Right ventricle myocardium inferior (tissue), 1 donor: ENCODE measurements around the gene INIP. TPM values are rescaled to one million over a fixed set of nuclear protein-coding genes. Genes with fewer than 3 reads are reported as not detected.
A peak's percentile ranks its signal among the peaks of the same experiment; 100 is the strongest.
"Not testable (repeated sequence)": the region's sequence is repeated elsewhere in the genome, so short reads cannot be mapped to it uniquely, and the experiment has no call there.

Experiments used
- ATAC-seq: fragments of 200-7000 bp; cut with Tn5 transposase; one replicate; pipeline ENCODE4 v1.9.1; 2020; ENCODE audit warnings: mild to moderate bottlenecking, moderate library complexity
- DNase-seq: peaks from one replicate; pipeline ENCODE4 v3.0.0; 2021; ENCODE audit errors: missing footprints
- intact Hi-C: fragments of 100-400 bp; cut with DNase I; formaldehyde crosslinking; loops from one replicate; pipeline ENCODE4 v1.11.0; 2022
- total RNA-seq: library from RNA; stranded (reverse); fragmentation: NEBNext Ultra II Directional; extraction: Animal tissue kit (Norgen Biotek cat#: 25700); gene quantifications from one replicate; pipeline ENCODE4 v1.2.1, GENCODE V29; 2021
- donor health status: DM: no; HTN: yes; CAD: no; lungs with severe emphysema.

INIP gene
- total RNA-seq, 1 donor from 2014 or later, result 17.0 TPM

DNA sequence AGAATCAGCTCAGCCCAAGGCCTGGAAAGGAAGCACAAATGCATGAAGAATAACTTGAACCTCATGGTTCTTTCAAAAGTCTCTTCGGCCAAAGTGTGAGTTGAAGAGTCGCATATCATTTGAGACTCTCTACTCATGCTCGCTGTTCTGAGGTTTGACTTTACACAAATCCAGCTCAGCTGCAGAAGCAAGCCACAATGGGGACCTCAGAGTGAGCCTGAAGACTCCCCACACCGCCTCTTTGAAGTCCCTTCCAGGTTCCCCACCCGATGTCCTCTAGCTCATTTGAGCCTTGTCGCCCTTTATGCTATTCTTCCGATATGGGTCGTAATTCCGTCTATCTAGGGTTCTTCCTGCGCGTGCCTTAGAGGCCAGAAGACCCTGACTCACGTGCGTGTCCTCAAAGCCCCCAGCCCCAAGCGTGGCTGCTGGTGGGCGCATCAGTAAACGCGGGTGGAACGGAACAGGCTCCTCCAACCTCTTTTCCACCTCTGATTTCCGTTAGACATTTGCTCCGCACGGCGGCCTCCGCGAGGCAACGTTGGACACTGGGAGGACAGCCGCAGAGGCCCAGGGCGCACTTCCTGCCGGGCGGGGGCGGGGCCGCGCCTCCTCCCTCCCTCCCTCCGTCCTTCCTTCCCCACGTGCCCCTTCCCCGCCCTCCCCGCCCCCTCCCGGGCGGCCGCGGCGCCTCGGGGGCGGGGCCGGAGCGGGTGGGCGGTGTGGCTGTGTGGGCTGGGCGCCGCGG, 32.3 kb upstream of the INIP start, which contains the start of gene SNX30:
Gene SNX30 (plus strand): TSS at position 745 of the 748 bp plus-strand sequence. CDS start 242 bp downstream, outside the sequence.
- intact Hi-C loops, result loop anchor here (2.0 kb wide), 1 partner anchor 31 kb away; the partner anchor contains the start of gene INIP
- peak; percentile 98 for ATAC-seq
- DNase-seq, result peak; percentile 96

DNA sequence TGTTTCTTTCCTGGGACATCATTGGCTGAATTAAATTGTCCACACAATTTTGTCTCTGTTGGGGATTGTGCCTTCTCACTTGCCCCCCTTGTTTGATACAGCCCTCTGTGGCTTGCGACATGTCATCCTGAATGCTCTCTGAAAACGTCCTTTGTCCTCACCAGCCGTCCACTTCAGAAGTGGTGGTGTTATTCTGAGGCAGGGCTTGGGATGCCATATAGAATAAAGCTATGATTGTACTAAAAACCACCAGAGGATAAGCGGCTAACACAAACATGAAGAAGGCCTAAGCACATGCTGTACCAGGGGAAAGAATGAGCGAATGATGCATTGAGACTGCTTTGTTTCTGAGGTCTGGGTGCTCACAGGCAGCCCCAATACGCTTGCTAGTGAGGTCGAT, 29.2 kb upstream of the INIP start:
- intact Hi-C loops, result no loop called here

DNA sequence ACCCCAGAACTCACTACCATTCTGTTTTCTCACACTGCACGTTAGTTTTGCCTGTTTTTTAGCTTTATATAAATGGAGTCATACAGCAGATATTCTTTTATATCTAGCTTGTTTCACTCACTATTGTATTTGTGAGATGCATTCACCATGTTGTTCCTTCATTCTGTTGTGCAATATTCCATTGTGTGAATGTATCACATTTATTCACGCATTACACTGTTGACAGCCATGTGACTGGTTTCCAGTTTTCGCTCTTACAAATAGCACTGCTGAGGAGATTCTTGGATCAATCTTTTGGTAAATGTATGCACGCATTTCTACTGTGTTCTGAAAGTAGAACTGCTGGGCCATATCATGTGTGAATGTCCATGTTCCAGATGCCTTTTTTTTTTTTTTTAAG, 26.3 kb upstream of the INIP start:
- DNase-seq (no peak), ATAC-seq (peak; percentile 67)
- intact Hi-C loops, result loop anchor here (2.0 kb wide), 1 partner anchor 79 kb away; no protein-coding TSS in a partner anchor

More for the DNA sequence above, 29.2 kb upstream of the INIP start:
- DNase-seq (no peak), ATAC-seq (no peak)

DNA sequence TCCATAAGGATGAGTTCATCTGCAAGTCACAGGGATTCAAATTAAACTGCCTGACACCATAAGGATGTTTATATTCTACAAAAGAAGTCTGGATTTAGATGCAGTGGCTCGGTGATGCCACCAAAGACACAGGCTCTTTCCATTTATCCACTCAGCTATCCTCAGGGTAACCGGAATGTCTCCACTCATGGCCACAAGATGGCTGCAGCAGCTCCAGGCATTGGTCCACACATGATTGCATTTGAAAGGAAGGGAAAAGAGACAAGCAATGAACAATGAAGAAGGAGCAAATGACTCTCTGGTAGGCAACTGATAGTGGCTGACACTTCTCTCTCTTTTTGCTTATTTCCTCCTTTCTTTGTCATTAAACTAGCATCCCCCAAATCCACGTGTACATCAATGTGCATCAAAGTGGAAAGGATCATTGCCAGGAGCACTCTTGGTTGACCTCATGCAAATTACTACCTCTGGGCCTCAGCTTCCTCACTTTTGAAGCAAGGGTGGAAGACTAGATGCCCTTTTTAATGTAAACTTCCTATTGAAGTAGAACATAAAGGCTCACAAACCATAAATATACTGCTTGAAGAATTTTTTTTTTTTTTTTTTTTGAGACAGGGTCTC, 25.4 kb upstream of the INIP start:
- ATAC-seq (no peak), DNase-seq (no peak)
- intact Hi-C loops, result no loop called here

DNA sequence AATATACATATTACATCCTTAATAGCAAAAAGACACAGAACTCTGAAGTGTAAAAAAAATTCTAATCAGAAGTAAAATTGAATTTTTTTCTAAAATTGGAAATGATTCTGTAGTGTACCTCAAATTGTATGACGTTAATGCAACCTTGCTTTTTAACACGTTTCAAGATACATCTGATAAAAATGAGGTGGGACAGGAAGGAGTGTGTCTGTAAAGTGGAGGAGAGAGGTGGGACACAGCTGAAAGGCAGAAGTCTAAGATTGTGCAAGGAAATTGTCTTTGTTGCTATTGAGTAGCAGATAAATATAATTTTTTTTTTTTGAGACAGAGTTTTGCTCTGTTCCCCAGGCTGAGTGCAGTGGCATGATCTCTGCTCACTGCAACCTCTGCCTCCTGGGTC, 17.0 kb upstream of the INIP start:
- no peak for DNase-seq
- intact Hi-C loops, result no loop called here
- no peak for ATAC-seq

DNA sequence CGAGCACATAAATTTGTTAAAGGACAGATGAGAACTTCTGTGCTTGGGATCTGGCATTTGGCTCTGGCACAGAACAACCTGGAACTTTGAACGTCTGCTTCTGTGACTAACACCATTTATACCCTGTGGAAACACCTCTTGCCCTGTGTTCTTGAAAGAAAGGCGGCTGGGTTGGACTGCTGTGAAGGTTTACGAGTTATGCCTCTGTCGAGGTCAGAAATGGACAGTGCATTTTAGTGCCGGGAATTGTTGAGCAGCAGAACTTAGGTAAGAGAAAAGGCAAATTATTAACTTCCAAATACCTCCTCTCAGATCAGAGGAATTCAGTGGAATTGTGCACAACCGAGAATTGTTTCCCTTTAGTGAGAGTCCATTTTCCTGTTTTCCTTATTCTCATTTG, 14.1 kb upstream of the INIP start:
- DNase-seq (no peak), ATAC-seq (no peak)
- intact Hi-C loops, result no loop called here

DNA sequence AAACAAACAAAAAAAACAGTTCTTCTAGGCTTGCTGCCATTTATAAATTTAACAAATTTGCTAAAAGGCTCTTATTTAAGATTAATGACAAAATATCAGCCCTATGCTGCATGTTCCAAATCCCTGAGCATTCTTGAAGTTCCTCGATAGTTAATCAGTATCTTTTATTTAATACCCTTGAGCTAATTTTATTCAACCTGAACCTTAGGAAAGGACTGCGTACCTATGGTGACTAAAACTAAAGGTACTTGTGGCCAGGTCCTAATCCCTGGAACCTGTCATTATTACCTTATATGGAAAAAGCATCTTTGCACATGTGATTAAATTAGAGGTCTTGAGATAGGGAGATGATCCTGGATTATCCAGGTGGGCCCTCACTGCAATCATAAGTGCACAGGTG, 10.5 kb upstream of the INIP start:
- DNase-seq (no peak), ATAC-seq (no peak)
- intact Hi-C loops, result no loop called here

DNA sequence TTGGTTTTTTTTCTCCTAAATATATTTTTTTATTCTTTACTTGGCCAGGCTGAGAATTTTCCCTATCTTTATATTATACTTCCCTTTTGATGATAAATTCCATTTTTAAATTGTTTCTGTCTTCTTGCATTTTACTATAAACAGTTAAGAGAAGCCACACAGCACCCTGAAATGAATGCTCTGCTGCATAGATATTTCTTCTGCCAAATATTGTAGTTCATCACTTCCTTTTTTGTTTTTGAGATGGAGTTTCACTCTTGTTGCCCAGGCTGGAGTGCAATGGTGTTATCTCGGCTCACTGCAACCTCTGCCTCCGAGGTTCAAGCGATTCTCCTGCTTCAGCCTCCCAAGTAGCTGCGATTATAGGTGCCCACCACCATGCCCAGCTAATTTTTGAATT, 8.5 kb upstream of the INIP start:
- ATAC-seq (no peak), DNase-seq (no peak)
- intact Hi-C loops, result no loop called here

DNA sequence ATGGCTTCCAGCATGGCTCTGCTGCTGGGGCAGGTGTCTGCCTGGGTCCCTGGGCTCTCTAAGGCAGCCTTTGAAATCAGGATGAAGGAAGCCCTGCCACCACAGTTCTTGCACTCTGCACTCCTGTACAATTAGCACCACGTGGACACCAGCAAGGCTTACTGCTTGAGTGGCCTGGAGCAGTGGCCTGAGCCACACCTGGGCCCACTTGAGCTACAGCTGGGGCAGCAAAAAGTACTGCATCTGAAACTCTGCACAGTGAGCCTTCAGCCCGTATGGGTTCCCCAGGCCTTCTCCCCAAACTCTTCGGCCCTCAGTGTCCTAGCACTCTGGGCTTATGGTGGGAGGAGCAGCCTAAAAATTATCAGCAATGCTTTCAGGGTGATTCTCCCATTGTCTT, 8.0 kb upstream of the INIP start:
- intact Hi-C loops, result no loop called here
- no peak for DNase-seq
- no peak for ATAC-seq

DNA sequence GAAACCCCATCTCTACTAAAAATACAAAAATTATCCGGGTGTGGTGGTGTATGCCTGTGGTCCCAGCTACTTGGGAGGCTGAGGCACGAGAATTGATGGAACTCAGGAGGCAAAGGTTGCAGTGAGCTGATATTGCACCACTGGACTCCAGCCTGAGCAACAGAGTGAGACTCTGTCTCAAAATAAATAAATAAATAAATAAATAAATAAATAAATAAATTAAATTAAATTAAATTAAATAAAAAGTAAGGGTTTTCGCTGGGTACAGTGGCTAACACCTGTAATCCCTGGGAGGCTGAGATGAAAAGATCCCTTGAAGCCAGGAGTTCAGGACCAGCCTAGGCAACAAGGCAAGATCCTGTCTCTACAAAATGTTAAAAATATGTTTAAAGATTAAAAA, 4.8 kb upstream of the INIP start:
- intact Hi-C loops, ATAC-seq, DNase-seq: not testable (repeated sequence)

DNA sequence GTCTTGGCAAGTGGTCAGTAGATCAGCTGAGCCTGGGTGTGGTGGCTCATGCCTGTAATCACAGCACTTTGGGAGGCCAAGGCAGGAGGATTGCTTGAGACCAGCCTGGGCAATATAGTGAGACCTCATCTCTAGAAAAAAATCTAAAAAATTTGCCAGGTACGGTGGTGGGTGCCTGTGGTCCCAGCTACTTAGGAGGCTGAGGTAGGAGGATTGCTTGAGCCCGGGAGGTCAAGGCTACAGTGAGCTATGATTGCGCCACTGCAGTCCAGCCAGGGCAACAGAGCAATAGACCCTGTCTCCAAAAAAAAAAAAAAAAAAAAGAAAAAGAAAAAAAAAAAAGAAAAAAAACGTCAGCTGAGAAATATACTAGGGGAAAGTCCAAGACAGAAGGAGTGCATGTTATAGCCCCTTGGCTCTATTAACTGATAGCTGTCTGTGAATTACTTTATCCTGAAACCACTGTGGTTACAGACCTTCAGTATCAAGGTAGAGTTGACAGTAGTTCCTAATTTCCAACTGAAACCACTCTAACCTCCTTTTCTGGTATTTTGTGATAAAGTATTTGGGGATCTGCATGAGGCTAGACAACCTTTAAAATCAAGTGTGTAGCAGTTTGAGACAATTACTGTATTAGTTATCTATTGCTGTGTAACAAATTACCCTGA, 2.3 kb upstream of the INIP start:
- intact Hi-C loops, result no loop called here
- DNase-seq (no peak), ATAC-seq (no peak)

DNA sequence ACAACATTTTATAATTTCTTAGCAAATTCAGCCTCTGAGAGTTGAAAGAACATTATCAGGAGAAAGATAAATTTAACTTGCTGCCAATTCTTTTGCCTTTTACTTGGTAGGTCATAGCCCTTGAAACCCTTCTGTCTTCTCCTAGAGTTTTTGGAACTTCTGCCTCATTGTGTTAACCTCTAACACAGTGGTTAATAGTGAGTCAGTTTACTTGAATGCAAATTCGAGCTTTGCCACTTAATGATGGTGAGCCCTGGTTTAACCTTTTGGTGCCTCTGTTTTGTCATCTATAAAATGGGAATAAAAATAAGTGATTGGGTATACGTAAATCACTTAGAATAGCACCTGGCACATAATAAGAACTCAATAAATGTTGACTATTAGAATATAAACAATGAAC, 1.8 kb upstream of the INIP start:
- intact Hi-C loops, result loop anchor here (2.0 to 10.0 kb wide), 4 partner anchors 31 to 625 kb away; partner anchors contain the start of gene SNX30
- ATAC-seq, result no peak
- DNase-seq, result no peak

DNA sequence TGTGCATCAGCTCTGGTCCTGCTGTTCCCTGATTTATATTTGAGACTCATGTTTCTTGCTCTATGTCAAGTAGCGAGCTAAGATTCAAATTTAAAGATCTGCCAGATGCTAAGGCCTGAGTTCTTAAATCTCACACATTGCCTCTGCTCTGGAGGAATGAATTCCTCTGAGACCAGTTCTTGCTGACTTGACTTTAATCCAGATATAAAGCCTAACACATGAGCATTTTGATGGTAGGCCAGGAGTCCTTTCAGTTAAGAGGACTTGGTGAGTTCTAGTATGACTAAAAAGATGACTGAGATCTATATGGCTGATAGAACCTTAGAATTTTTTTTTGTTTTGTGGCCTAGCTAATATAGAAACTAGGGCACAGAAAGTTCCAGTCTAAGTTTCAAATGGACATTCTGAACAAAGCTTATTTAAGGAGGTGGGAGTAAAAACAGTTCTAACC, 1.3 kb upstream of the INIP start:
- no peak for ATAC-seq
- intact Hi-C loops, result loop anchor here (2.0 to 10.0 kb wide), 4 partner anchors 32 to 624 kb away; partner anchors contain the start of gene SNX30
- no peak for DNase-seq

DNA sequence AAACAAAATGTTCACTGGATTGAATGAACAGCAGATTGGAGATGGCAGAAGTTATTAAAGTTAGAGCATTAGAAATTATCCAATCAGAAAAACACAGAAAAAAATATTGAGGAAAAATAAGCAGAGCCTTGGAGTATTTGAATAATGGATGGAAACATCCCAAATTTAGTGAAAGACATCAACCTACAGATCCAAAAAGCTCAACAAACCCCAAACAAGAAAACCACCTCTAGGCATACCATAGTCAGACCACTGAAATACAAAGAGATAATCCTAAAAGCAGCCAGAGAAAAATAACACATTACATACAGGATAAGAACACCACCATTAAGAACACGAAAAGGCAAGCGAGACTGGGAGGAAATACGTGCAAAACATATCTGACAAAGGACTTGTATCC, 5.2 kb downstream of the INIP start:
- ATAC-seq (no peak), DNase-seq (no peak)
- intact Hi-C loops, result loop anchor here (10.0 kb wide), 3 partner anchors 82 to 618 kb away; no protein-coding TSS in a partner anchor

DNA sequence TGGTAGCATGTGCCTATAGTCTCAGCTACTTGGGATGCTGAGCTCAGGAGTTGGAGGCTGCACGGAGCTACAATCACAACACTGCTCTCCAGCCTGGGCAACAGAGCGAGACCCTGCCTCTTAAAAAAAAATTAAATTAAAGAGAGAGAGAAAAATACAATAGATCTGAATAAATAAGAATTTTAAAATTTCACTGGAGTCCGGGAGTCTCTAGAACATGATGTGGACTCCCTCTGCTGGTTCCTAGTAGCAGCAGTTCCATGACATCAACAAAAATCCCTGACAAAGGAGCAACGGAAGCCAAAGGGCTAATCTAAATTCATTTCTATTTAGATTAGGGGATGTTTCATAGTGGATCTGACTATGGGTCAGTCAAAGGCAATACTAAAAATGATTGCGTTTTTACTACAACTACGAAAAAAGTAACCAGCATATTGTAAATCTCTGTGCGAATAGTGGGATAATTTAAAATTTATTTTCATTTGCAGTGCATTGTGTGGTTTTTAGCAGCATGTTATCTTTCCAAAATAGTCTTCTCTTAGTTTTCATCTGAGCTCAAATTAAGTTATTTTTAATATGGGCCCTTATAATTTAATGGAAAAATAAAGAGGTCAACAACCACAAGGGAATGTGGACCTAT, 6.7 kb downstream of the INIP start:
- intact Hi-C loops, result loop anchor here (10.0 kb wide), 3 partner anchors 84 to 616 kb away; no protein-coding TSS in a partner anchor
- no peak for ATAC-seq
- no peak for DNase-seq

DNA sequence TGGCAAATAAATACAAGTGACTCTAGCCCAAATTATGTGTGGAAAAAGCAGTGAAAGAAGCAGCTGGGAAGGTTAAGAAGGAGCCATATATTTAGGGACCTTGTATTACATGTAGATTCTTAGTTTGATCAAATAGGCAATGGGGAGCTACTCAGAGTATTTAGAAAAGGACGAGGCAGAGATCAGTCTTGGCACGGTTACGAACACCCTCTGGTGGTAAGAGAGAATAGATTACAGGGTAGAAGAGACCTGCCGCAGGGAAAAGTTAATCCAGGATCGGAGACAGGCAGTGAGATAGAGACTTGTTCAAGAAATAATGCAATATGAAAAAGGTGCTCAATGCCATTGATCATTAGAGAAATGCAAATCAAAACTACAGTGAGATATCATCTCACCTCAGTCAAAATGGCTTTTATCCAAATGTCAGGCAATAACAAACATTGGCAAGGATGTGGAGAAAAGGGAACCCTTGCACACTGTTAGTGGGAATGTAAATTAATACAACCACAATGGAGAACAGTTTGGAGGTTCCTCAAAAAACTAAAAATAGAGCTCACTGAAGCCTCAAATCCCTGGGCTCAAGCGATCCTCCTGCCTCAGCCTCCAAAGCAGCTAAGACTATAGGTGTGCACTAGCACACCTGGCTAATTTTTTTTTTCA, 12.0 kb downstream of the INIP start:
- ATAC-seq (no peak), DNase-seq (no peak)
- intact Hi-C loops, result loop anchor here (10.0 kb wide), 2 partner anchors 231 to 261 kb away; no protein-coding TSS in a partner anchor

DNA sequence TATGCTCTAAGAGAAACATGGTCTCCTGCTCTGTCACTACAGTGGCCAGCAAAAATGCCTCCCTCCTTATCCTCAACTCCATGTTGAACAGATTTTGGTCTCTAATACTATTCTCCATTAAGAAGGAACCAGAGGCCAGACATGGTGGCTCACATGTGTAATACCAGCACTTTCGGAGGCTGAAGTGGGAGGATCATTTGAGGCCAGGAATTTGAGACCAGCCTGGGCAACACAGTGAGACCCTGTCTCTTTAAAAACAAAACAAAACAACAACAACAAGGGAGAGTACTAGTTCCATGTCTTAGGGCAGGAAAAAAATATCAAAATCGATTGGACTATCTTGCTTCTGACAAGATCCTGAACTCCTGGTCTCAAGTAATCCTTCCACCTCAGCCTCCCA, 14.6 kb downstream of the INIP start:
- no peak for DNase-seq
- intact Hi-C loops, result loop anchor here (10.0 kb wide), 2 partner anchors 229 to 259 kb away; no protein-coding TSS in a partner anchor
- ATAC-seq, result no peak

DNA sequence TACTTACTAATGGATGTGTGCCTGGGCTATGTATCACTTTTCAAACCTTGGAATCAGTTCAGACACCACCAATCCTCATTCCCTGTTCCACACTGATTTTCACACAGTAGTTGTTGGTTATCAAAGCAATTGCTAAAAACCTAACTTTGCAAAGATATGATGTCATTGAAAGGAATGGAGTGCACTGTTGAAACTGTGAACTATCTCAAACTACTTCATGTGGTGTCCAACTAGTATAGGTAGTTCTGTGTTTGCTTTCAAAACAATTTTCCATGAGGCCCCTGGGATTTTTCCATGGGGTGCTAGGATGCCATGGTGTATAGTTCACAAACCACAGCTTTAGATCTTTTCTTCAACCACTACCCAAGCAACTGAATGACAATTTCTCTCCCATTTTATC, 17.8 kb downstream of the INIP start:
- intact Hi-C loops, result loop anchor here (10.0 kb wide), 2 partner anchors 225 to 255 kb away; no protein-coding TSS in a partner anchor
- ATAC-seq (no peak), DNase-seq (no peak)
